ENCODE data around the gene CRACR2A. TPM values are rescaled to one million over a fixed set of nuclear protein-coding genes. Genes with fewer than 3 reads are reported as not detected.

CRACR2A gene
- total and polyA plus RNA-seq, 9 of the 15 experiments (the other 6 are each of a cell fraction or from before 2014, with no cell fraction given): 2.1 to 15.1 (median 10.4) TPM

DNA sequence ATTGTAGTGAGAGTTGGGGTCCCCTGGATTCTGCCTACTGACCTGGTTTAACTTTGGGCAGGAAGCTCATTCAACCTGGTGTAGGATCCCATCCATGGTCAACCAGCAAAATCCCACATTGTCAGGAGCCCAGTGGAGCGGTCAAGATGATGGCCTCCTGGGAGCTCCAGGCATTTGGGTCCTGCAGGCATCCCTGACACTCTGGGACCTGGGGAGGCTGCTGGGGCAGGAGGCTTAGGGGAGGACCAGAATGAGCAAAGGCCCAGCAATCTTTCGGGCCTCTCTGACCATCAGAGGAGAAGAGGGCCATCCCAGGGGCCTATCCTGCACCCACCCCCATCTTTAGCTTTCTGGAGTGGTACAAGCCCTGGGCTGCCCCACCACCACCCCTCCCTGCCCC is 157.9 kb downstream of the CRACR2A start:
- in situ Hi-C loops (cut with MboI): no loop called here
- ChIA-PET CTCF (ENCODE audit: low intra/inter-chr PET ratio) (no interaction called here), POLR2A (interaction anchor here (0.5 to 0.6 kb wide), 2 partner anchors 13 to 494 kb away, joined by 3 to 4 read pairs; no protein-coding TSS in a partner anchor)
- intact Hi-C loops (cut with micrococcal nuclease): no loop called here
- Histone ChIP-seq H3K27me3 (ENCODE audit: control insufficient read depth in 2 of 2, insufficient read depth in 2 of 2, low read length in 2 of 2) (peaks cover 3 to 39% of the 10 kb centered on the region in 2 experiments; a peak in 3 of 5 replicates), H3K36me3 (ENCODE audit: control insufficient read depth, insufficient read depth, low read length) (no peaks in the 10 kb centered on the region), H2AFZ (ENCODE audit: low read depth, low read length) (no peak overlapping the region), H3K9me3 (replicated peaks; ENCODE audit: control insufficient read depth, insufficient read depth, low read depth, low read length) (no peaks in the 10 kb centered on the region), H3K4me3 (no peak overlapping the region), H3K9ac (ENCODE audit: insufficient read depth in 1 of 2, low read depth in 2 of 2, low read length in 2 of 2) (no peak overlapping the region), H3K4me2 (ENCODE audit: insufficient read depth, low read length) (no peak overlapping the region), H4K20me1 (replicated peaks; ENCODE audit: control insufficient read depth, insufficient read depth, low read length) (no peaks in the 10 kb centered on the region), H3K9me1 (ENCODE audit: control insufficient read depth, insufficient read depth, low read length) (no peaks in the 10 kb centered on the region), H3K79me2 (ENCODE audit: control insufficient read depth, insufficient read depth, low read length) (no peaks in the 10 kb centered on the region), H3K27ac (ENCODE audit: extremely low read depth, low read depth, low read length) (no peak overlapping the region), H3K4me1 (replicated peaks in 1 of 2; ENCODE audit: control insufficient read depth in 2 of 2, insufficient read depth in 2 of 2, low read length in 2 of 2) (peaks cover 6 to 10% of the 10 kb centered on the region in 2 experiments; a peak in 3 of 5 replicates)
- BruUV-seq (replicated peaks): no TSS peak
- ATAC-seq (no peak), FAIRE-seq (no peak), DNase-seq (ENCODE audit: extremely low read depth in 1 of 4, low spot score in 3 of 4) (no peak)
- no CpG with 5 or more reads among the region's 2 CpGs for WGBS (ENCODE audit: insufficient coverage, low coverage, missing lambda C conversion rate)
- TF ChIP-seq POLR2A (conservative IDR thresholded peaks at IDR 0.05): no peak
- TF ChIP-seq, protein P1, sequence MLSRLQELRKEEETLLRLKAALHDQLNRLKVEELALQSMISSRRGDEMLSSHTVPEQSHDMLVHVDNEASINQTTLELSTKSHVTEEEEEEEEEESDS (CRISPR knock-in tag; IDR thresholded peaks at IDR 0.05): no peak
- TF ChIP-seq MYBL2 (IDR thresholded peaks at IDR 0.05; ENCODE audit: low read depth): no peak
- TF ChIP-seq MYBL2 (CRISPR knock-in tag; IDR thresholded peaks at IDR 0.05; ENCODE audit: borderline replicate concordance): no peak
- no peak for TF ChIP-seq DPF2 (IDR thresholded peaks at IDR 0.05)
- no peak for TF ChIP-seq IFI16 (CRISPR knock-in tag; IDR thresholded peaks at IDR 0.05)
- no peak for TF ChIP-seq POLR2AphosphoS2 (IDR thresholded peaks at IDR 0.05; ENCODE audit: low read length)

DNA sequence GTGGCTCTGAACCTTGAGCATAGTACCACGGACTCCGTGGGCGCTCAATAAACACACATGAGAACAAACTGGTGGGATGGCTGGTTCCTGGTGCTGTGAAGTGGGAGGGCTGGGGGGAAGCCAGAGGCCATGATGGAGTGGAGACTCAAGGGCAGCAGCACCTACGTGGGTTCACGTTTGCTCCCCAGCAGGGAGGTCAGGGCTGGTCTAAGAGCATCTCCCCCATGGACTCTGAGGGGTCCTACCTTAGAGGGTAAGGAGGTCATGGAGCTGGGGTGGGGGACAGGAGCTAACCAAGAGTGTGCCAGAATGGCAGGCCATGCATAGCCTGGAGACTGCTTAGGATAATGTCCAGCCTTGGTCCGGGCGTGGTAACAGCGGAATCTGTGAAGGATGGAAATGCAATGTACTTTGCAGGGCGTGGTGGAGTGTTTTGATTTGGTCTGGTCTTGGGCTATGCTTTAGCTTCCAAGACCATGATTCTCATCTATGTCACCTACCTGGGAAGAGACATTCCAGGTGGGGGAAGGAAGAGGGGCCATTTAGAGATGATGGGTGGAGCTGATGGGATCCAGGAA is 158.9 kb downstream of the CRACR2A start:
- Histone ChIP-seq H3K9ac (ENCODE audit: insufficient read depth in 1 of 2, low read depth in 2 of 2, low read length in 2 of 2) (no peak overlapping the region), H3K4me3 (no peak overlapping the region), H3K4me1 (replicated peaks in 1 of 2; ENCODE audit: control insufficient read depth in 2 of 2, insufficient read depth in 2 of 2, low read length in 2 of 2) (peaks cover 0 to 10% of the 10 kb centered on the region in 2 experiments; a peak in 3 of 5 replicates), H3K27ac (ENCODE audit: extremely low read depth, low read depth, low read length) (no peak overlapping the region), H3K4me2 (ENCODE audit: insufficient read depth, low read length) (no peak overlapping the region), H3K9me1 (ENCODE audit: control insufficient read depth, insufficient read depth, low read length) (no peaks in the 10 kb centered on the region), H3K9me3 (replicated peaks; ENCODE audit: control insufficient read depth, insufficient read depth, low read depth, low read length) (no peaks in the 10 kb centered on the region), H3K79me2 (ENCODE audit: control insufficient read depth, insufficient read depth, low read length) (no peaks in the 10 kb centered on the region), H3K36me3 (ENCODE audit: control insufficient read depth, insufficient read depth, low read length) (no peaks in the 10 kb centered on the region), H2AFZ (ENCODE audit: low read depth, low read length) (no peak overlapping the region), H4K20me1 (replicated peaks; ENCODE audit: control insufficient read depth, insufficient read depth, low read length) (no peaks in the 10 kb centered on the region), H3K27me3 (ENCODE audit: control insufficient read depth in 2 of 2, insufficient read depth in 2 of 2, low read length in 2 of 2) (peaks cover 3 to 39% of the 10 kb centered on the region in 2 experiments; a peak in 3 of 5 replicates)
- ATAC-seq (no peak), DNase-seq (ENCODE audit: extremely low read depth in 1 of 4, low spot score in 3 of 4) (no peak), FAIRE-seq (no peak)
- BruUV-seq (replicated peaks): no TSS peak
- intact Hi-C loops (cut with micrococcal nuclease): no loop called here
- in situ Hi-C loops (cut with MboI): no loop called here
- ChIA-PET POLR2A (no interaction called here), CTCF (ENCODE audit: low intra/inter-chr PET ratio) (no interaction called here)
- WGBS (ENCODE audit: insufficient coverage, low coverage, missing lambda C conversion rate): 0% methylated on average over 3 of the region's 9 CpGs
- TF ChIP-seq TCF7L2 (IDR thresholded peaks at IDR 0.05; ENCODE audit: low read depth, low read length) (no peak), CREB1 (IDR thresholded peaks at IDR 0.05) (no peak), CREB1 (CRISPR knock-in tag; IDR thresholded peaks at IDR 0.05) (no peak), MEIS2 (IDR thresholded peaks at IDR 0.05; ENCODE audit: partially characterized antibody) (no peak), STAG1 (CRISPR knock-in tag; IDR thresholded peaks at IDR 0.05; ENCODE audit: borderline replicate concordance) (no peak), MAFG (tag; conservative IDR thresholded peaks at IDR 0.05) (no peak), ZC3H11A (IDR thresholded peaks at IDR 0.05; ENCODE audit: low read depth, low read length) (no peak)
- TF ChIP-seq, protein P2, sequence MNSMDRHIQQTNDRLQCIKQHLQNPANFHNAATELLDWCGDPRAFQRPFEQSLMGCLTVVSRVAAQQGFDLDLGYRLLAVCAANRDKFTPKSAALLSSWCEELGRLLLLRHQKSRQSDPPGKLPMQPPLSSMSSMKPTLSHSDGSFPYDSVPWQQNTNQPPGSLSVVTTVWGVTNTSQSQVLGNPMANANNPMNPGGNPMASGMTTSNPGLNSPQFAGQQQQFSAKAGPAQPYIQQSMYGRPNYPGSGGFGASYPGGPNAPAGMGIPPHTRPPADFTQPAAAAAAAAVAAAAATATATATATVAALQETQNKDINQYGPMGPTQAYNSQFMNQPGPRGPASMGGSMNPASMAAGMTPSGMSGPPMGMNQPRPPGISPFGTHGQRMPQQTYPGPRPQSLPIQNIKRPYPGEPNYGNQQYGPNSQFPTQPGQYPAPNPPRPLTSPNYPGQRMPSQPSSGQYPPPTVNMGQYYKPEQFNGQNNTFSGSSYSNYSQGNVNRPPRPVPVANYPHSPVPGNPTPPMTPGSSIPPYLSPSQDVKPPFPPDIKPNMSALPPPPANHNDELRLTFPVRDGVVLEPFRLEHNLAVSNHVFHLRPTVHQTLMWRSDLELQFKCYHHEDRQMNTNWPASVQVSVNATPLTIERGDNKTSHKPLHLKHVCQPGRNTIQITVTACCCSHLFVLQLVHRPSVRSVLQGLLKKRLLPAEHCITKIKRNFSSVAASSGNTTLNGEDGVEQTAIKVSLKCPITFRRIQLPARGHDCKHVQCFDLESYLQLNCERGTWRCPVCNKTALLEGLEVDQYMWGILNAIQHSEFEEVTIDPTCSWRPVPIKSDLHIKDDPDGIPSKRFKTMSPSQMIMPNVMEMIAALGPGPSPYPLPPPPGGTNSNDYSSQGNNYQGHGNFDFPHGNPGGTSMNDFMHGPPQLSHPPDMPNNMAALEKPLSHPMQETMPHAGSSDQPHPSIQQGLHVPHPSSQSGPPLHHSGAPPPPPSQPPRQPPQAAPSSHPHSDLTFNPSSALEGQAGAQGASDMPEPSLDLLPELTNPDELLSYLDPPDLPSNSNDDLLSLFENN (IDR thresholded peaks at IDR 0.05; ENCODE audit: low read depth in 2 of 2, low read length in 2 of 2): no peak

Data from K562 (cell line).